Activated CD4-positive, alpha-beta T cell treated with anti-CD3 and anti-CD28 coated beads for 36 hours (primary cell): ENCODE measurements around the gene KIAA2012. TPM values are rescaled to one million over a fixed set of nuclear protein-coding genes. Genes with fewer than 3 reads are reported as not detected.
"Not testable (repeated sequence)": the region's sequence is repeated elsewhere in the genome, so short reads cannot be mapped to it uniquely, and the experiment has no call there.

Experiments used
- ATAC-seq: fragments of 200-7000 bp; cut with Tn5 transposase; one replicate; pipeline ENCODE4 v1.10.0; 2021; ENCODE audit warnings: mild to moderate bottlenecking, moderate library complexity
- CTCF ChIA-PET: fragments of 350-600 bp; sonication (Branson Sonifier 250); formaldehyde crosslinking; loops from one replicate; lab custom pipeline; 2021; ENCODE audit warnings: antibody characterized with exemption; lab: Charles Lee
- POLR2A ChIA-PET: fragments of 350-600 bp; sonication (Branson Sonifier 250); formaldehyde crosslinking; loops from one replicate; lab custom pipeline; 2021; ENCODE audit warnings: antibody characterized with exemption, inconsistent platforms; lab: Charles Lee
- DNase-seq: peaks from one replicate; pipeline ENCODE4 v3.0.0-alpha.2; 2020
- H3K27ac Mint-ChIP-seq: one replicate; pipeline ENCODE4 v1.8.0; 2021; ENCODE audit warnings: mixed read lengths
- H3K27me3 Mint-ChIP-seq: one replicate; pipeline ENCODE4 v1.8.0; 2021; ENCODE audit warnings: mixed read lengths
- H3K36me3 Mint-ChIP-seq: one replicate; pipeline ENCODE4 v1.8.0; 2021; ENCODE audit warnings: low read depth, mixed read lengths
- H3K4me1 Mint-ChIP-seq: one replicate; pipeline ENCODE4 v1.8.0; 2021; ENCODE audit warnings: mixed read lengths
- H3K4me3 Mint-ChIP-seq: one replicate; pipeline ENCODE4 v1.8.0; 2021; ENCODE audit warnings: mild to moderate bottlenecking, moderate library complexity, mixed read lengths
- H3K9me3 Mint-ChIP-seq: one replicate; pipeline ENCODE4 v1.8.0; 2021; ENCODE audit warnings: low read depth, mixed read lengths
- intact Hi-C, 2 experiments: fragments of 100-400 bp; cut with DNase I in 1 of 2; cut with micrococcal nuclease in 1 of 2; formaldehyde crosslinking; loops; one replicate each; pipeline versions ENCODE4 v1.14.2 to v1.15.1; 2022 to 2024; cut with DNase I, micrococcal nuclease
- total RNA-seq, 2 experiments: library from RNA; stranded (reverse); gene quantifications; one replicate each; pipeline ENCODE4 v1.2.3, GENCODE V29; 2021

The KIAA2012 gene
- total RNA-seq, 2 experiments from 2014 or later, result not detected

DNA sequence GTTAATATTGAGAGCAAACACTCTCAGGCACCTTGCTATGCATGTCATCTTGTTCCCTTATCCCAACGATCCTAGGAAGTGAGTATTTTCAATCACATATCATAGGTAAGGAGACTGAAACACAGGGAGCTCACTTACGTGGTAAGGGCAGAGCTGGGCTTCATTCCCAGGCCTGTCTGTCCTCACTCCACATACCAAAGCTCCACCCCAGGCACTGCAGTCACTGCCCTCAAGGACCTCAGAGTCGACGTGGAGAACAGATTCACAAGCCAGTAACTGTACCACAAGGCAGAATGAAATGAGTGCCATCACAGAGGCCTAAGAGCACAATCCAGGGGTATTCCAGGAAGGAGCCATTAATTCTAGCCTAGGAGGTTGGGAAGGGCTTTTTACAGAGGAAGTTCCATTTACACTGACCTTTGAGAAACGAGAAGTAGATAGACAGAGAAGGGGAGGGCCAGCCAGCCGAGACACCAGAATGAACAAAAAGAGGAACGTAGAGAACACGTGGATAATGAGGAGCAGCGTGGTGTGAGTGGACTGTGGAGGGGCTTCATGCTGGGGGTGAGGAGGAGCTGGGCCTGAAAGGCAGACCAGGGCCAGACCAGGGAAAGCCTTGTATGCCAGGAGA is 48.6 kb downstream of the KIAA2012 start:
- H3K4me1 Mint-ChIP-seq, result no peaks in the 10 kb centered on the region
- peaks cover 13% of the 10 kb centered on the region for H3K27me3 Mint-ChIP-seq
- intact Hi-C loops, result no loop called here
- ATAC-seq (no peak), DNase-seq (no peak)
- H3K9me3 Mint-ChIP-seq, result no peaks in the 10 kb centered on the region
- H3K36me3 Mint-ChIP-seq, result no peaks in the 10 kb centered on the region
- no peak overlapping the region for H3K27ac Mint-ChIP-seq
- CTCF ChIA-PET, result interaction anchor here (0.5 kb wide), 1 partner anchor 173 kb away, joined by 3 read pairs; no protein-coding TSS in a partner anchor
- no peak overlapping the region for H3K4me3 Mint-ChIP-seq
- POLR2A ChIA-PET, result no interaction called here

- Mint-ChIP-seq H3K27ac (no peak overlapping the region), H3K36me3 (no peaks in the 10 kb centered on the region), H3K4me3 (no peak overlapping the region), H3K9me3 (no peaks in the 10 kb centered on the region), H3K27me3 (peaks cover 11% of the 10 kb centered on the region), H3K4me1 (no peaks in the 10 kb centered on the region)
- CTCF ChIA-PET, result interaction anchor here (0.5 to 0.7 kb wide), 2 partner anchors 162 to 173 kb away, joined by 3 read pairs; no protein-coding TSS in a partner anchor
- no peak for ATAC-seq
- POLR2A ChIA-PET, result no interaction called here
- intact Hi-C loops, result no loop called here
- no peak for DNase-seq
Measured at GRCh38 chr2:202122163-202122540, 49.1 kb downstream of the KIAA2012 start.

DNA sequence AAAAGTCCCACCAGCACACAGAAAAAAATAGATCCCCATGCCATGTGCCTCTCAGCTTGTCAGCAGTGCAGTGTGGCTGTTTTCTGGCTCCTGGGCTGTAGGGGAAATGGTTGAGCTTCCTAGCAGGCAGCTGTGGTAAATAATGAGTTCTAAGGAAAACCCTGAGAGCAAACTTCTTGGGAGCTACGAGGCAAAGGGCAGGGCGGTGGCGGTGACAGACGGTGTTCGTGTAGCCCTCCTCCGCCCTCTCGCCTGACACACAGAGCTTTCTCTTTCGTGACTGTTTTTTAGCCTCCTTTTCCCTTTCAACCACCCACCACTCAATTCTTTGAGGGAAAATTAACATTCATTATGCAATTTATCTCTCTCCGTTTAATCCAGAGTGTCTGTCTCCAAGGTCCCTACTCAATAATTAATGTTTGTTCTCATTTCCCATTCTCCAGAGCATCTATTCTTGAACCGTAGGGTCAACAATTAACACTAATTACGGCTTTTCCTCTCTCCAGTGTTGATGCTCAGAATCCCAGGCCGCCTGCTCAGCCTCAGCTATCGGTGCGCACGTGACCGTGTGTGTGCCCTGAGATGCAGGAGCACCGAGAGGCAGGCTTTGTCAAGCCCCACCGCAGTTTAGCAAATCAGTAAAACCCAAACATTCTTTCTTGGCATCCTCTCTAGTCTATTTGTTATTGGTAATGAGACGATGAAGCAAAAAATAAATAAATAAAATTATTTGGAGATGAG is 50.1 kb downstream of the KIAA2012 start:
- intact Hi-C loops, result no loop called here
- no peaks in the 10 kb centered on the region for H3K4me1 Mint-ChIP-seq
- H3K9me3 Mint-ChIP-seq, result no peaks in the 10 kb centered on the region
- H3K36me3 Mint-ChIP-seq, result no peaks in the 10 kb centered on the region
- no peak overlapping the region for H3K4me3 Mint-ChIP-seq
- ChIA-PET CTCF (interaction anchor here (0.7 to 0.9 kb wide), 2 partner anchors 13 to 161 kb away, joined by 3 read pairs; no protein-coding TSS in a partner anchor), POLR2A (no interaction called here)
- ATAC-seq (no peak), DNase-seq (no peak)
- no peak overlapping the region for H3K27ac Mint-ChIP-seq
- H3K27me3 Mint-ChIP-seq, result peaks cover 10% of the 10 kb centered on the region

GRCh38 chr2:202124286-202124685 is 51.2 kb downstream of the KIAA2012 start:
- ATAC-seq, result no peak
- Mint-ChIP-seq H3K36me3 (no peaks in the 10 kb centered on the region), H3K27ac (no peak overlapping the region), H3K9me3 (no peaks in the 10 kb centered on the region), H3K27me3 (peaks cover 8% of the 10 kb centered on the region), H3K4me3 (no peak overlapping the region), H3K4me1 (no peaks in the 10 kb centered on the region)
- ChIA-PET POLR2A (no interaction called here), CTCF (interaction anchor here (0.7 kb wide), 1 partner anchor 39 kb away, joined by 3 read pairs; no protein-coding TSS in a partner anchor)
- intact Hi-C loops, result no loop called here
- DNase-seq, result no peak

GRCh38 chr2:202127687-202128331 is 54.8 kb downstream of the KIAA2012 start:
- H3K4me3 Mint-ChIP-seq, result no peak overlapping the region
- peaks cover 8% of the 10 kb centered on the region for H3K27me3 Mint-ChIP-seq
- H3K27ac Mint-ChIP-seq, result no peak overlapping the region
- no peak for ATAC-seq
- no peaks in the 10 kb centered on the region for H3K4me1 Mint-ChIP-seq
- DNase-seq, result no peak
- intact Hi-C loops, result no loop called here
- no peaks in the 10 kb centered on the region for H3K9me3 Mint-ChIP-seq
- ChIA-PET CTCF (no interaction called here), POLR2A (no interaction called here)
- H3K36me3 Mint-ChIP-seq, result no peaks in the 10 kb centered on the region

GRCh38 chr2:202129841-202130240 is 56.8 kb downstream of the KIAA2012 start:
- intact Hi-C loops, result no loop called here
- Mint-ChIP-seq H3K4me1 (no peaks in the 10 kb centered on the region), H3K27me3 (peaks cover 5% of the 10 kb centered on the region), H3K9me3 (no peaks in the 10 kb centered on the region), H3K36me3 (no peaks in the 10 kb centered on the region), H3K4me3 (no peak overlapping the region), H3K27ac (no peak overlapping the region)
- no peak for DNase-seq
- ATAC-seq, result no peak
- ChIA-PET POLR2A (no interaction called here), CTCF (no interaction called here)

DNA sequence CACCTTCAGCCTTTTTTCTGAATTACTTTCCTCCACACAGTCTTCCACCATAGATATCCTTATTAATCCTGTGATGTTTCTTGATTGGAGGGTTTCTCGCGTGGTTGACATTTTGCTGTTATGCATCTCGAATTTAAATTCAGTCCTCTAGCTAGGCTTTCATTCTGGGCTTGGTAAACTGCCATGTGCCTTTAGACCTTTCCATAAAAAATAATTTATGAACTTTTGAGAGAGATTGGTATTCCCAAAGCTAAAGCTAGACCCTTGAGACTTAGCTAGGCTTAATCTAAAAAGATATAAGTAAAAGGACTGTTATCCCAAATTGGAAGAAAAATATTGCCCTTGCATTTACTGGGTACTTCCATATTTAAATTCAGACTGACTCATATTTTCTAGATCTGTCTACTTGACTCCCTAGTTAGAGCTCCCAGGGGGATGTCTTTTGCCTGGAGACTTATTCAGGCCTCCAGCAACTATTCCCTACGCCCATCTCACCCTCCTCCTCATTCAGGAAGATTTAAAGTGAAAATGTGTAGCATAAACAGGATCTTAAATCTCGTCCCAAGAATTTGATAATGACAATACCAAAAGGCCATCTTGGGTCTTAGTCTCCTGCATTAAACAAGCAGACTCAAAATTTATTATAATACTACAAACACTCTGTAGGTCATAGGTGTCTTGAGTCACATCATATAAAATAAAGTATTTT is 60.3 kb downstream of the KIAA2012 start:
- intact Hi-C loops, result no loop called here
- Mint-ChIP-seq H3K27me3 (no peaks in the 10 kb centered on the region), H3K4me1 (no peaks in the 10 kb centered on the region), H3K27ac (no peak overlapping the region), H3K4me3 (no peak overlapping the region), H3K36me3 (no peaks in the 10 kb centered on the region), H3K9me3 (no peaks in the 10 kb centered on the region)
- CTCF ChIA-PET, result interaction anchor here (0.7 kb wide), 1 partner anchor 55 kb away, joined by 3 read pairs; no protein-coding TSS in a partner anchor
- DNase-seq (no peak), ATAC-seq (no peak)
- POLR2A ChIA-PET, result no interaction called here

DNA sequence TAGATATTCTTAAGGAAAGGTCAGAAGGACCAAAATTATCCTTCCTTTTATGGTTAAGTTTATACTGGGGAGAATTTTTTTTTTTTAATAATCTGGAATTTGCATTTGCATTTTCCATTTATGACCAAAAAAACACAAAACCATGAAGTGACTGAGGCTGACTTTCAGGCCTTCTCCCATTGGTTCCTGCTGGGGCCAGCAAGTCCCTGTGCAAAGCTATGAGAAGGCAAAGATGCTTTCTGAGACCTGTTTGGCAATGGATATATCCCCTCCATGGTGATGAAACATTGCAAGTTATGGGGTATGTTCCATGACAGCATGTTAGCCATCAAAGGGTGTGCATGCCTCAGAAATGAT is 60.8 kb downstream of the KIAA2012 start:
- intact Hi-C loops, result no loop called here
- DNase-seq, result no peak
- no peaks in the 10 kb centered on the region for H3K27me3 Mint-ChIP-seq
- ATAC-seq, result no peak
- no peaks in the 10 kb centered on the region for H3K36me3 Mint-ChIP-seq
- H3K27ac Mint-ChIP-seq, result no peak overlapping the region
- ChIA-PET POLR2A (no interaction called here), CTCF (no interaction called here)
- no peaks in the 10 kb centered on the region for H3K4me1 Mint-ChIP-seq
- no peak overlapping the region for H3K4me3 Mint-ChIP-seq
- H3K9me3 Mint-ChIP-seq, result no peaks in the 10 kb centered on the region

GRCh38 chr2:202135091-202135874 is 62.2 kb downstream of the KIAA2012 start:
- POLR2A ChIA-PET, result no interaction called here
- no peaks in the 10 kb centered on the region for H3K36me3 Mint-ChIP-seq
- no peak for DNase-seq
- CTCF ChIA-PET, result interaction anchor here (0.5 to 0.6 kb wide), 2 partner anchors 36 to 40 kb away, joined by 3 read pairs; no protein-coding TSS in a partner anchor
- no peaks in the 10 kb centered on the region for H3K9me3 Mint-ChIP-seq
- H3K4me3 Mint-ChIP-seq, result no peak overlapping the region
- H3K4me1 Mint-ChIP-seq, result no peaks in the 10 kb centered on the region
- no peaks in the 10 kb centered on the region for H3K27me3 Mint-ChIP-seq
- ATAC-seq, result no peak
- H3K27ac Mint-ChIP-seq, result no peak overlapping the region
- intact Hi-C loops, result no loop called here

GRCh38 chr2:202136039-202136438 is 63.0 kb downstream of the KIAA2012 start:
- H3K9me3 Mint-ChIP-seq, POLR2A ChIA-PET: not testable (repeated sequence)
- CTCF ChIA-PET, result interaction anchor here (0.6 kb wide), 1 partner anchor 35 kb away, joined by 3 read pairs; no protein-coding TSS in a partner anchor

GRCh38 chr2:202136526-202136925 is 63.5 kb downstream of the KIAA2012 start:
- ChIA-PET CTCF (no interaction called here), POLR2A (no interaction called here)
- H3K4me3 Mint-ChIP-seq, result no peak overlapping the region
- H3K4me1 Mint-ChIP-seq, result no peaks in the 10 kb centered on the region
- DNase-seq (no peak), ATAC-seq (no peak)
- no peaks in the 10 kb centered on the region for H3K9me3 Mint-ChIP-seq
- H3K36me3 Mint-ChIP-seq, result no peaks in the 10 kb centered on the region
- intact Hi-C loops, result no loop called here
- no peaks in the 10 kb centered on the region for H3K27me3 Mint-ChIP-seq
- H3K27ac Mint-ChIP-seq, result no peak overlapping the region

More at GRCh38 chr2:202136039-202136438, 63.0 kb downstream of the KIAA2012 start:
- intact Hi-C loops, H3K4me3 Mint-ChIP-seq, H3K4me1 Mint-ChIP-seq, ATAC-seq, H3K36me3 Mint-ChIP-seq, DNase-seq, H3K27ac Mint-ChIP-seq, H3K27me3 Mint-ChIP-seq: not testable (repeated sequence)
